ENCODE results near the gene GDPD1.
"Not testable (repeated sequence)": the region's sequence is repeated elsewhere in the genome, so short reads cannot be mapped to it uniquely, and the experiment has no call there.

The GDPD1 gene

DNA sequence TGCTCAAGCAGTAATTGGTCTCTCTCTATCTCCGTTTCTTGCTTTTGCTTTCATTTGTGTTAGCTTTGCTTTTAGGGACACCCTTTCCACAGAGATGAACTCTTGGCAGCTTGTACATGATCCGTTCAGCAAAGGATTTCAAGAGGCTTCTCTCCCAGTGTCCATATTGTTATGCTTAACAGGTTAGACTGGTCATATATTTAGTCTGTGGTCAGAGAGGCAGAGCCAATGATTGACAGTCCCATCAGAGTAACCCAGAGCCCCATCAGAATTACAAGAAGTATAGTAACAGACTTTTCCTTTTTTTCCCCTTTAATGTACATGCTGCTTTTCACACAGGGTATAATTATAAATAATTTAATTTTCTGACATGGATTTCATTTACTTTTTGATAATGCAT lies 34.4 kb downstream of the GDPD1 start:
- DNase-seq (ENCODE audit: low read depth) = no peak

DNA sequence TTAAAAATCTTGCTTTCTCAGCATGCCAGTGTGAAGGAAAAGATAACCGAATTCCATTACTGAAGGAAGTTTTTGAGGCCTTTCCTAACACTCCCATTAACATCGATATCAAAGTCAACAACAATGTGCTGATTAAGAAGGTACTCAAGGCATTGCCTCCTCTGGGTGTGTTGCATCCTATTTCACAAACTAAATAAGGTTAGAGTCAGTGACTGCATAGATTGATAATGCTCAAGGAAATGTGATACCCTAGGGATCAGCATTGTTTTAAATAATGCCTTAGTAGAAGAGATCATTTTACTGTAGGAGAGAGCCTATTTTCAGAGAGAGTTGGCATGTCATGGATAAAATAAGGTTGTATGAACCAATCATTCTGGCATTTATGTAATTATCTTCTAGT lies 36.8 kb downstream of the GDPD1 start:
- no peak for DNase-seq (ENCODE audit: low read depth)

DNA sequence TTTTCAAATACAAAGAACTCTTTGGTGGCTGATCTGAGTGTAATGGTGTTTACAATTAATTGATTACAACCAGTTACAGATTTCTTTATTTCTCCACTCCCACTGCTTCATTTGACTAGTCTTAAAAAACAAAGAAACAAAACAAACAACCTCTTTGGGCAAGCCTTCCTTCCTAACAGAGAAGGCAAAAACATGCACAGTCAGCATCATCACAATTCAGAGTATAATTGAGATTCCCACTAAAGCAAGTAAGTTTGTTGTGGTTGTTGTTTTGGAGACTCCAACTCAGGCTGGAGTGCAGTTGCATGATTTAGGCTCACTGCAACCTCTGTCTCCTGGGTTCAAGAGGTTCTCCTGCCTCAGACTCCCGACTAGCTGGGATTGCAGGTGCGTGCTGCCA lies 40.4 kb downstream of the GDPD1 start:
- no peak for DNase-seq (ENCODE audit: low read depth)

GRCh38 chr17:59266745-59267144 lies 46.4 kb downstream of the GDPD1 start:
- no peak for DNase-seq (ENCODE audit: low read depth)

- no peak for DNase-seq (ENCODE audit: low read depth)
These were observed 47.5 kb downstream of the GDPD1 start for GRCh38 chr17:59267776-59268175.

- DNase-seq (ENCODE audit: low read depth) = no peak
These were observed 55.3 kb downstream of the GDPD1 start for GRCh38 chr17:59275618-59276017.

DNA sequence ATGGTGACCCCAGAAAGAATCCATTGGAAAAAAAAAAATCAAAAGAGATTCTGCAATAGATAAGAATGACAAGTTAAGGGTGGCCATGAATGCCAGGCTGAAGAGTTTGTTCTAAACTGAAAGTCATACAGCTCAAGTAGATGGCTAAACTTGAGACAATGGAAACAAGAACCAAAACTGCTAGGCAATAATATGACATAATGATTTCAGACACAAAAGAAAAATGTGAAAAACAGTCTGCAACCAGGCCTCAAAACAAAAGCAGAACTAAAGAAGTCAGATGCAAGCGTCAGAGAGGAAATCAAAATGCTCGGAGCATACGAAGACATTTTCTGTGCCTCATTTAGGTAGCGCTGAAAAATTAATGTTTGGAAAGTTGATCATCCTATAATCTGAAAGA lies 56.7 kb downstream of the GDPD1 start:
- DNase-seq (ENCODE audit: low read depth) = no peak

- no peak for DNase-seq (ENCODE audit: low read depth)
These were observed 58.1 kb downstream of the GDPD1 start for GRCh38 chr17:59278406-59278805.

- DNase-seq (ENCODE audit: low read depth) = no peak
These were observed 64.0 kb downstream of the GDPD1 start for GRCh38 chr17:59284317-59284716.

DNA sequence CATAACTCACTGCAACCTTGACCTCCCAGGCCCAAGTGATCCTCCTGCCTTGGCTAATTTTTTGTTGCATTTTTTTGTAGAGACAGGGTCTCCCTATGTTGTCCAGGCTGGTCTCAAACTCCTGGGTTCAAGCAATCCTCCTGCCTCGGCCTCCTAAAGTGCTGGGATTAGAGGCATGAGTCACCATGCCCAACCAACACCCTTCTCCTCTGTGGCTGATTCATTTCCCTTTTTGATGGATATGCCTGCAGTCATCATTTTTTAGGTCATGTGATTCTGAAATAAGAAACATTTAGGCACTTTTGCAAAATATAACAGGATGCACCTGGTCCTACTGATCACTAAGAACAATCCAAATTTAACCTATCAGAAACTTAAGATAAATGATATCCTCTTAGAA lies 67.1 kb downstream of the GDPD1 start:
- DNase-seq (ENCODE audit: low read depth) = no peak

GRCh38 chr17:59287891-59288290 lies 67.6 kb downstream of the GDPD1 start:
- no peak for DNase-seq (ENCODE audit: low read depth)

DNA sequence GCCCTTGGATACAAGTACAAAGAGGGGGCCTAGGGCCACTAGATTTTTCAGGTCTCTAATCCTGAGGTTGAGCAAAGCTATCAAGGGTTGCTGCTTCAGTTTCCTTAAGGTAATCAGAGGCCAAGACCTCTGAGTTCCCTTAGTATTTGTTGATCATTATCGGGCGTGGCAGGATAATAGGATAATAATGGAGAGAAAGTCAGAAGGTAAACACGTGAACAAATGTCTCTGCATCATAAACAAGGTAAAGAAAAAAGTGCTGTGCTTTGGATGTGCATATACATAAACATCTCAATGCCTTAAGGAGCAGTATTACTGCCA lies 69.6 kb downstream of the GDPD1 start:
- no peak for DNase-seq (ENCODE audit: low read depth)

DNA sequence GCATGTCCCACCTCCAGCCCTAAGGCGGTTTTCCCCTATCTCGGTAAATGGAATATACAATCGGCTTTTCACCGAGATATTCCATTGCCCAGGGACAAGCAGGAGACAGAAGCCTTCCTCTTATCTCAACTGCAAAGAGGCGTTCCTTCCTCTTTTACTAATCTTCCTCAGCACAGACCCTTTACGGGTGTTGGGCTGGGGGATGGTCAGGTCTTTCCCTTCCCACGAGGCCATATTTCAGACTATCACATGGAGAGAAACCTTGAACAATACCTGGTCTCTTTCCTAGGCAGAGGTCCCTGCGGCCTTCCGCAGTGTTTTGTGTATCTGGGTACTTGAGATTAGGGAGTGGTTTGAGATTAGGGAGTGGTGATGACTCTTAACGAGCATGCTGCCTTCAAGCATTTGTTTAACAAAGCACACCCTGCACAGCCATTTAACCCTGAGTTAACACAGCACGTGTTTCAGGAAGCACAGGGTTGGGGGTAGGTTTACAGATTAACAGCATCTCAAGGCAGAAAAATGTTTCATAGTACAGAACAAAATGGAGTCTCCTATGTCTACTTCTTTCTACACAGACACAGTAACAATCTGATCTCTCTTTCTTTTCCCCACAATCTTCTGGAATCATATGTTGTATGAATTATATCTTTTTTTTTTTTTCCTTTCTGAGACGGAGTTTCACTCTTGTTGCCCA lies 70.1 kb downstream of the GDPD1 start:
- not testable (repeated sequence) for DNase-seq (ENCODE audit: low read depth)

DNA sequence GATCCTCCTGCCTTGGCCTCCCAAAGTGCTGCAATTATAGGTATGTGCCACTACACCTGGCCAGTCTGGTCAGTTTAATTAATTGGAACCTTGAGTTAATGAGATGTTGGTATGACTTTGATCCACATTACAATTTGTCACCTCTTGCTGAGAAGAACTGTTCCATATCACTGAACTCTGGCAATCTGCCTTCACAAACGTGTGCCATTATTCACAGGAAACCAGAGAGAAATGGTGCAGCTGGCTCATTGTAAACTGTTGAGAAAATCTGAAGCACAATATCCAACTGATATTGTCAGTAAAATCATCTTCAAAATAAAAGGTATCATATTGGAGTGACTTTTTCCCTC lies 71.8 kb downstream of the GDPD1 start:
- no peak for DNase-seq (ENCODE audit: low read depth)

DNA sequence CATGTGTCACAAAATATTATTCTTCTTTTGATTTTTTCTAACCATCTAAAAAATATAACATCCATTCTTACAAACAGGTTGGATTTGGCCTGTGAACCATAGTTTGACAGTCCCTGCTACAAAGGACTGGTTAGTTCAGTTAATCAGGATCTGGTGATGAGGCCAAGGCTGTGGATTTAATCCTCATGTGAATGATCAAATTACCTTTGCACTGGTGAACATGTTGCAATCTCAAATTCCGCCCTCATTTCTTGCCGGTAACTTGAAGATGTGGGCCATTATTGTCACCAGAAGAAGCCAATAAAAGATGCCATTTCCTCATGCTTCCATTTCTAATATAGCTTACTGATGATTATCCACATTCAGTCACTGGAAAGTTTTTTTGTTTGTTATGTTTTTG lies 75.9 kb downstream of the GDPD1 start:
- no peak for DNase-seq (ENCODE audit: low read depth)

GRCh38 chr17:59298521-59298920 lies 78.2 kb downstream of the GDPD1 start:
- no peak for DNase-seq (ENCODE audit: low read depth)

- no peak for DNase-seq (ENCODE audit: low read depth)
These were observed 79.2 kb downstream of the GDPD1 start for GRCh38 chr17:59299400-59300092.

DNA sequence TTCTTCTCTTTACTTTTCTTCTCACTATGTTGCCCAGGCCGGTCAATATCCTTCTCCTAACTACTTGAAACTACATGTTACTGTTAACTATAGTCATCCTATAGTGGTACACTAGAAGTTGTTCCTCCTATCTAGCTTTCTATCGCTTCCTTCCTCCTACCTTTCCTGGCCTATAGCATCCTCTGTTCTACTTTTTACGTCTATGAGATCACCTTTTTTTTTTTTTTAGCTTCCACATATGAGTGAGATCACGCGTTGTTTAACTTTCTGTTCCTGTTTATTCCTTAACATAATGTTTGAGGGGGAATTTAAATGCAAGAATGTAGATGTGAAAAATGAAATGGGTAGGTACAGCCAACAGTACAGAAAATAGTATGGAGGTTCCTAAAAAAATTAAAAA lies 80.6 kb downstream of the GDPD1 start:
- no peak for DNase-seq (ENCODE audit: low read depth)

DNA sequence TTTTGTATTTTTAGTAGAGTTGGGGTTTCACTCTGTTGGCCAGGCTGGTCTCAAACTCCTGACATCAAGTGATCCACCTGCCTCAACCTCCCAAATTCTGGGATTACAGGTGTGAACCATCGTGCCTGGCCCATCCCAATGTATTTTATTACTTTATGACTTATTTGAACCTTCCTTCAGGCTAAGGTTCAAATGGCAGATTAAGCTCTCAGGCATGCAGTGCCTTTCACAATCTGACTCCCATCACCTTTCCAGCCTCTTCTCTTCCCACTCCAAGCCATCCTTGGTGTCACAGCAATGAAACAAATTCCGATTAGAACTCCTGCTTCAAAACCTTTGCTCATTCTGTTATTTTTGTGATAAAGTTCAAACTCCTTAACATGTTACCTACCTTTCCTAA lies 84.5 kb downstream of the GDPD1 start:
- no peak for DNase-seq (ENCODE audit: low read depth)

GRCh38 chr17:59310263-59310920 lies 90.1 kb downstream of the GDPD1 start:
- no peak for DNase-seq (ENCODE audit: low read depth)

DNA sequence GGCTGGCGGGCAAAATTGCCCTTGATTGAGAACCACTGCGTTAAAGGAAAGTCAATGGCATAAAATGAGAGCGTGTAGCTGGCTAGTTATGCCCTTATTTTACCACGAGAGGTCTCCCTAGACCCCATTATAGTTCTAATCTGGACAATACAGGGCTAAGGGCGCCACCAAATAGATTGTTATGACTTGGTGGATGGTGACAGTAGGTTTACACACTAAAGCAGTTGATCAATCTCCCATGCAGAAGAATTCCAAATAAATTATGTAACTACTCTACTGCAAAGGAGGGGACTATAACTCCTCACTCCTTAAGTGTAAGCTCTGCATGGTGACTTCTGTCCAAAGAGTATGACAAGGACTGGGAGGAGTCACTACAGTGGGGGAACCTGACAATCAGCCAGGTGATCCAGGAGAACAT lies 90.7 kb downstream of the GDPD1 start:
- DNase-seq (ENCODE audit: low read depth) = no peak

- DNase-seq (ENCODE audit: low read depth) = not testable (repeated sequence)
These were observed 91.2 kb downstream of the GDPD1 start for GRCh38 chr17:59311521-59311920.

DNA sequence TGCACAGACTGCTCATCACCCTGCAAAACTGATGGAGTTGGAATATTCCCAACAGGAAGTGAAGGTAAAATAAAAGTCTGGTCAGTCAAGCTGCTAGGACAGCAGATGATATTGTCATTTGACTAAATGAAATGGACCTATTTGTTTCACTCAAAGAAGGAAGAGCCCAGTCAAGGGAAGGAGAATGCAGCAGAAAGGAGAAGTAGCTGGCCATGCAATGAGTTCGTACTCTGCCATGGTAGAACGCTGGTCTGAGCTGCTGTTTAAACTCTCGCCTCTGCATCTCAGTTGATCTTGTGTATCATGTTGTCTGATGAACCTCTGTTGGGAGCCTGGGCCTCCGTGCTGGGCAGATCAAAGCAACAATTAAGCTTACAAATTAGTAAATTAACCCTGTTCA lies 95.6 kb downstream of the GDPD1 start:
- no peak for DNase-seq (ENCODE audit: low read depth)
